ENCODE results near the gene RGS16. TPM values are rescaled to one million over a fixed set of nuclear protein-coding genes. Genes with fewer than 3 reads are reported as not detected.
"Not testable (repeated sequence)": the region's sequence is repeated elsewhere in the genome, so short reads cannot be mapped to it uniquely, and the experiment has no call there.

RGS16 gene
- total RNA-seq, 5 donors from 2014 or later (not counting 1 experiment from before 2014, with no cell fraction given), result 2.9 to 15.6 (median 4.6) TPM

DNA sequence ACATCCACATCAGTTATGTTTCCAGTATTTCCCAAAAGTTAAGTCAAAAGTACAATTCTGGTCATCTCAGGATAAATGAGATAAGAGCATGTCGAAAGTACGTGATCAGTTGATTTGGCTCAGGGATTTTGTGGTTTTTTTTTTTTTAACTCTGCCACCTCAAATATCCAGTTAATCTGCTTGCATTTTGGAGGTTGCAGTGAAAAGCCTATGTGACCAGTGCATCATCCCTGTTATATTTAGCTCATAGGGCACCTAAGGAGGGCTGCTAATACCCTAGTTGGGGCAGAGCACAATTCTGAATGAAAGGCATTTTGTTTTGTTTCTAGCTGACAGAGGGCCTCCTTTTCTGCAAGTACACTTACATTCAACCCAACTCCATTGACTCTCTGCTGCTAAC, 31.7 kb upstream of the RGS16 start:
- ChIA-PET CTCF (no interaction called here), POLR2A (no interaction called here)
- H3K36me3 Mint-ChIP-seq, result no peaks in the 10 kb centered on the region
- no peak overlapping the region for H3K4me3 Mint-ChIP-seq
- peaks cover 13 to 20% (median 18%) of the 10 kb centered on the region in 3 donors for H3K4me1 Mint-ChIP-seq
- no peak overlapping the region for H3K4me3 ChIP-seq (ENCODE audit: control insufficient read depth in 1 of 2, extremely low read depth in 1 of 2, low read length in 1 of 2)
- H3K9me3 ChIP-seq, result no peaks in the 10 kb centered on the region
- no peak overlapping the region for H3K27ac Mint-ChIP-seq
- H3K27ac ChIP-seq (ENCODE audit: low read length), result no peak overlapping the region
- no CpG with 5 or more reads among the region's 2 CpGs for WGBS (ENCODE audit: insufficient coverage)
- H3K27me3 ChIP-seq (replicated peaks in 1 of 2; ENCODE audit: control insufficient read depth in 2 of 2, extremely low read depth in 1 of 2, insufficient read depth in 2 of 2, low read length in 1 of 2), result peaks cover 2 to 10% of the 10 kb centered on the region in 2 experiments
- no peaks in the 10 kb centered on the region for H3K36me3 ChIP-seq (ENCODE audit: control insufficient read depth in 2 of 2, extremely low read depth in 1 of 2, insufficient read depth in 1 of 2, low read length in 1 of 2)
- peaks cover 1 to 4% of the 10 kb centered on the region in 2 donors for H3K27me3 Mint-ChIP-seq
- no peak for DNase-seq
- no peak for ATAC-seq (replicated peaks in 1 of 4)
- peaks cover 0 to 2% of the 10 kb centered on the region in 2 experiments for H3K4me1 ChIP-seq (ENCODE audit: control insufficient read depth in 1 of 2, extremely low read depth in 1 of 2, insufficient read depth in 2 of 2, low read length in 2 of 2)
- no peaks in the 10 kb centered on the region for H3K9me3 Mint-ChIP-seq

DNA sequence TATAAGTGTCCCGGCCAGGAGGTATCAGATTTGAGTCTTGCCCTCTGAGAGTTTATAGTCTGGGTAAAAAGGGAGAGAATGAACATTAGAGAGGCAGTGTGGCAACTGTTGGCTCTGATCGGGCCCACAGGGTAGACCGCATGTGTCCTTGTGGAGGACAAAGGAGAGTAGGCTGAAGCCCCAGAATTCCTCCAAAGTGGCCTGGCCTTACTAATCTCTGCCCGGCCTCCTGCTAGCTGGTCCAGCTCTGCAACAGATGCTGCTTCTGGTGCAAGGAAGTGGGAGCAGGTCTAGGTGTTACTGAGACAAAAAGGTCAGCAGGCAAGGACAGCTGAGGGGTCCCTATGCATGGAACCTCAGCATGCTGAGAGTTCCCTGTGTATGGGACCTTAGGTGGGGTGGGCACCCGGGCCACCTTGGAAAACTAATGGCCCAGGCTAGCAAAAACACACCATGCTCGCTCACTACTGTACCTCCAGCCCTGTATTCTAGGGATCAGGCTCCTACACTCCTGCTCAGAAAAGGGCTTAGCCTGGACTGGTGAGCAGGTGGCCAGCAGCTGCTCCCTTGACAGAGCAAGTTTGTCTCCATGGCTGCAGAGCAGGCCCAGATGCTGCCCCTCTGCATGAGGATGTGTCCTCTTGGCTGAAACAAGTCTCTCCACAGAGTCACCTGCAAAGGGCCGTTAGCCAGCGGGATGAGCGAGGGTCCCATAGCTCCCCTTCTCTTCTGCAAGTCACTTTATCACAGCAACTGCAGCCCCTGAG, 30.3 kb upstream of the RGS16 start:
- WGBS (ENCODE audit: insufficient coverage), result 100% methylated on average over 9 of the region's 9 CpGs
- Mint-ChIP-seq H3K4me3 (no peak overlapping the region), H3K4me1 (peaks cover 27 to 34% (median 31%) of the 10 kb centered on the region in 3 donors), H3K27me3 (peaks cover 1 to 4% of the 10 kb centered on the region in 2 donors), H3K27ac (no peak overlapping the region), H3K36me3 (no peaks in the 10 kb centered on the region), H3K9me3 (no peaks in the 10 kb centered on the region)
- Histone ChIP-seq H3K4me3 (ENCODE audit: control insufficient read depth in 1 of 2, extremely low read depth in 1 of 2, low read length in 1 of 2) (no peak overlapping the region), H3K36me3 (ENCODE audit: control insufficient read depth in 2 of 2, extremely low read depth in 1 of 2, insufficient read depth in 1 of 2, low read length in 1 of 2) (no peaks in the 10 kb centered on the region), H3K27me3 (replicated peaks in 1 of 2; ENCODE audit: control insufficient read depth in 2 of 2, extremely low read depth in 1 of 2, insufficient read depth in 2 of 2, low read length in 1 of 2) (peaks cover 2 to 10% of the 10 kb centered on the region in 2 experiments), H3K9me3 (no peaks in the 10 kb centered on the region), H3K4me1 (ENCODE audit: control insufficient read depth in 1 of 2, extremely low read depth in 1 of 2, insufficient read depth in 2 of 2, low read length in 2 of 2) (peaks cover 10 to 13% of the 10 kb centered on the region in 2 experiments), H3K27ac (ENCODE audit: low read length) (no peak overlapping the region)
- ChIA-PET POLR2A (no interaction called here), CTCF (interaction anchor here in 1 of 2 donors (0.7 kb wide), 1 partner anchor 196 kb away, joined by 3 read pairs; no protein-coding TSS in a partner anchor)
- ATAC-seq (replicated peaks in 1 of 4) (no peak), DNase-seq (no peak)

DNA sequence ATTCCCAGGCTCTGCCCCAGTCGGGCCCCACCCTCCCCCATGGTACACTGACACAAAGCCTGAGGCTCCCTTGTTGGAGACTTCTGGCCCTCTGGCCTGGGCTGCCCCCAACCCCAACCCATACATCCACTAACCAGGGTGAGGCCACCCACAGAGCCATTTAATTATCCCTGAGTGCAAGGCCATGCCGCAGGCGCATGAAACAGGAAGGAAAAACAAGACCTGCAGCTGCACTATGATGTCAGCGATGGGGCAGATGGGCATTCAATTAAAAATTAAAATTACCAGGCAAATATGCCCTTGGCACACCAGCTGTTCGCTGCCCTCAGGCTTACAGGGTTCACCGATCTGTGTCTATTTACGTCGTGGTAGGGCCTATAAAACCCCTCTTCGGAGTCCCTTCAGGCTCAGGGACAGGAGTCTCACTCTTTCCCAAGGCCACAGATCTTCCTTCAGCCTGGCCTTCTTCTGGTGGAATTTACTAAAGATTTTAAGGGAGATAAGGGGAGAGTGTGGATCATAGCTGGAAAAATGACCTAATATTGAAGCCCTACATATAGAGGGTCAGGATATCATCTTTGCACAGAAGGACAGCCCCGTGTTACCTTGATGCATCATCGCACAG, 29.6 kb upstream of the RGS16 start:
- peaks cover 13 to 15% of the 10 kb centered on the region in 2 experiments for H3K4me1 ChIP-seq (ENCODE audit: control insufficient read depth in 1 of 2, extremely low read depth in 1 of 2, insufficient read depth in 2 of 2, low read length in 2 of 2)
- CTCF ChIA-PET, result interaction anchor here in 1 of 2 donors (0.7 kb wide), 1 partner anchor 197 kb away, joined by 3 read pairs; no protein-coding TSS in a partner anchor
- Mint-ChIP-seq H3K4me3 (no peak overlapping the region), H3K27ac (no peak overlapping the region), H3K27me3 (peaks cover 1 to 4% of the 10 kb centered on the region in 2 donors), H3K9me3 (no peaks in the 10 kb centered on the region), H3K36me3 (no peaks in the 10 kb centered on the region), H3K4me1 (peaks cover 32 to 39% (median 38%) of the 10 kb centered on the region in 3 donors)
- peaks cover 2 to 10% of the 10 kb centered on the region in 2 experiments for H3K27me3 ChIP-seq (replicated peaks in 1 of 2; ENCODE audit: control insufficient read depth in 2 of 2, extremely low read depth in 1 of 2, insufficient read depth in 2 of 2, low read length in 1 of 2)
- H3K36me3 ChIP-seq (ENCODE audit: control insufficient read depth in 2 of 2, extremely low read depth in 1 of 2, insufficient read depth in 1 of 2, low read length in 1 of 2), result no peaks in the 10 kb centered on the region
- POLR2A ChIA-PET, result no interaction called here
- no peaks in the 10 kb centered on the region for H3K9me3 ChIP-seq
- no peak overlapping the region for H3K4me3 ChIP-seq (ENCODE audit: control insufficient read depth in 1 of 2, extremely low read depth in 1 of 2, low read length in 1 of 2)
- H3K27ac ChIP-seq (ENCODE audit: low read length), result no peak overlapping the region
- no peak for ATAC-seq (replicated peaks in 1 of 4)
- no peak for DNase-seq
- WGBS (ENCODE audit: insufficient coverage), result 94% methylated on average over 10 of the region's 11 CpGs

DNA sequence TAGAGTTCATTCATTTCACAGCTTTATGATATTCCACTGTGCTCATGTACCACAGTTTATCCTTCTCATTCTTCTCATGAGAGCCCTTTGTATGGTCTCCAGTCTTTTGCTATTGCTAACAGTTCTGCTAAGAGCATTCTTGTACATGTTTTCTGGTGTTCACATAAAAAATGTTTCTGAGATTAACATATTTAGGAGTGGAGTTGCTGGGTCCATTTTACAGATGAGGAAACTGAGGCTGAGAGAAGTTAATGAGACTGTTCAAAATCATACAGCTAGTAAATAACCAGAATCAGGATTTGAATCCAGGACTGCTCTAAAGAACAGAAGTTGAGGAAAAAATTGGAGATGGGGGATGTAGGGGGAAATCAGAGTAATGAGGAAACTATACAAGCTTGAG, 28.8 kb upstream of the RGS16 start:
- H3K27ac Mint-ChIP-seq, result no peak overlapping the region
- peaks cover 32 to 39% (median 38%) of the 10 kb centered on the region in 3 donors for H3K4me1 Mint-ChIP-seq
- H3K36me3 Mint-ChIP-seq, result no peaks in the 10 kb centered on the region
- H3K9me3 Mint-ChIP-seq, result no peaks in the 10 kb centered on the region
- Histone ChIP-seq H3K4me3 (ENCODE audit: control insufficient read depth in 1 of 2, extremely low read depth in 1 of 2, low read length in 1 of 2) (no peak overlapping the region), H3K27me3 (replicated peaks in 1 of 2; ENCODE audit: control insufficient read depth in 2 of 2, extremely low read depth in 1 of 2, insufficient read depth in 2 of 2, low read length in 1 of 2) (peaks cover 2 to 10% of the 10 kb centered on the region in 2 experiments), H3K4me1 (ENCODE audit: control insufficient read depth in 1 of 2, extremely low read depth in 1 of 2, insufficient read depth in 2 of 2, low read length in 2 of 2) (peaks cover 13 to 15% of the 10 kb centered on the region in 2 experiments), H3K27ac (ENCODE audit: low read length) (no peak overlapping the region), H3K9me3 (no peaks in the 10 kb centered on the region), H3K36me3 (ENCODE audit: control insufficient read depth in 2 of 2, extremely low read depth in 1 of 2, insufficient read depth in 1 of 2, low read length in 1 of 2) (no peaks in the 10 kb centered on the region)
- H3K27me3 Mint-ChIP-seq, result peaks cover 1 to 4% of the 10 kb centered on the region in 2 donors
- peak overlapping the region in 1 of 3 donors; percentile 72 for H3K4me3 Mint-ChIP-seq
- ChIA-PET CTCF (no interaction called here), POLR2A (interaction anchor here in 1 of 2 donors (0.6 kb wide), 1 partner anchor 126 kb away, joined by 7 read pairs; no protein-coding TSS in a partner anchor)
- ATAC-seq (replicated peaks in 1 of 4) (no peak), DNase-seq (no peak)

DNA sequence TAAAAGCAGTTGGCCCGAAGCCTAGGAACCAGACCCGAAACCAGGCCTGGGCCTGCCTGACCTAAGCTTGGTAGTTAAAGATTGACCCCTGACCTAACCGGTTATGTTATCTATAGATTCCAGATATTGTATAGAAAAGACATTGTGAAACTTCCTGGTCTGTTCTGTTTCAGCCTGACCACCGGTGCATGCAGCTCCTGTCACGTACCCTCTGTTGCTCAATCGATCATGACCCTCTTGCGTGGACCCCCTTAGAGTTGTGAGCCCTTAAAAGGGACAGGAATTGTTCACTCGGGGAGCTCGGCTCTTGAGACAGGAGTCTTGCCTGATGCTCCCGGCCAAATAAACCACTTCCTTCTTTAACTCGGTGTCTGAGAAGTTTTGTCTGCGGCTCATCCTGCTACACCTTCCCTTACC, 28.3 kb upstream of the RGS16 start:
- H3K36me3 Mint-ChIP-seq; H3K4me3 ChIP-seq (ENCODE audit: control insufficient read depth in 1 of 2, extremely low read depth in 1 of 2, low read length in 1 of 2); H3K27me3 ChIP-seq (replicated peaks in 1 of 2; ENCODE audit: control insufficient read depth in 2 of 2, extremely low read depth in 1 of 2, insufficient read depth in 2 of 2, low read length in 1 of 2); H3K9me3 Mint-ChIP-seq; H3K36me3 ChIP-seq (ENCODE audit: control insufficient read depth in 2 of 2, extremely low read depth in 1 of 2, insufficient read depth in 1 of 2, low read length in 1 of 2); H3K27ac ChIP-seq (ENCODE audit: low read length); H3K9me3 ChIP-seq; CTCF ChIA-PET; H3K27me3 Mint-ChIP-seq; DNase-seq: not testable (repeated sequence)
- Mint-ChIP-seq H3K4me3 (peak overlapping the region in 2 of 3 donors; percentile 51 to 72), H3K27ac (peak overlapping the region in 1 of 2 donors; percentile 16), H3K4me1 (peaks cover 32 to 39% (median 38%) of the 10 kb centered on the region in 3 donors)
- WGBS (ENCODE audit: insufficient coverage), result 35% methylated on average over 4 of the region's 12 CpGs
- ATAC-seq (replicated peaks in 1 of 4), result peak in 1 of 4 experiments; percentile 37
- POLR2A ChIA-PET, result interaction anchor here in 1 of 2 donors (0.6 kb wide), 1 partner anchor 125 kb away, joined by 7 read pairs; no protein-coding TSS in a partner anchor
- H3K4me1 ChIP-seq (ENCODE audit: control insufficient read depth in 1 of 2, extremely low read depth in 1 of 2, insufficient read depth in 2 of 2, low read length in 2 of 2), result peaks cover 13 to 15% of the 10 kb centered on the region in 2 experiments

DNA sequence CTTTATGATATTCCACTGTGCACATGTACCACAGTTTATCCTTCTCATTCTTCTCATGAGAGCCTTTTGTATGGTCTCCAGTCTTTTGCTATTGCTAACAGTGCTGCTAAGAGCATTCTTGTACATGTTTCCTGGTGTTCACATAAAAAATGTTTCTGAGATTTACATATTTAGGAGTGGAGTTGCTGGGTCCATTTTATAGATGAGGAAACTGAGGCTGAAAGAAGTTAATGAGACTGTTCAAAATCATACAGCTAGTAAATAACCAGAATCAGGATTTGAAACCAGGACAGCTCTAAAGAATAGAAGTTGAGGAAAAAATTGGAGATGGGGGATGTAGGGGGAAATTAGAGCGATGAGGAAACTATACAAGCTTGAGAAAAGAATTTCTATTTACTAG, 27.8 kb upstream of the RGS16 start:
- Mint-ChIP-seq H3K36me3 (no peaks in the 10 kb centered on the region), H3K4me1 (peaks cover 32 to 39% (median 38%) of the 10 kb centered on the region in 3 donors)

More for the DNA sequence above, 27.8 kb upstream of the RGS16 start:
- peaks cover 0 to 1% of the 10 kb centered on the region in 2 donors for H3K27me3 Mint-ChIP-seq
- no peak overlapping the region for H3K27ac Mint-ChIP-seq
- Histone ChIP-seq H3K9me3 (no peaks in the 10 kb centered on the region), H3K36me3 (ENCODE audit: control insufficient read depth in 2 of 2, extremely low read depth in 1 of 2, insufficient read depth in 1 of 2, low read length in 1 of 2) (no peaks in the 10 kb centered on the region), H3K27ac (ENCODE audit: low read length) (no peak overlapping the region), H3K4me1 (ENCODE audit: control insufficient read depth in 1 of 2, extremely low read depth in 1 of 2, insufficient read depth in 2 of 2, low read length in 2 of 2) (peaks cover 13 to 15% of the 10 kb centered on the region in 2 experiments), H3K4me3 (ENCODE audit: control insufficient read depth in 1 of 2, extremely low read depth in 1 of 2, low read length in 1 of 2) (no peak overlapping the region), H3K27me3 (replicated peaks in 1 of 2; ENCODE audit: control insufficient read depth in 2 of 2, extremely low read depth in 1 of 2, insufficient read depth in 2 of 2, low read length in 1 of 2) (peaks cover 0 to 10% of the 10 kb centered on the region in 2 experiments)
- WGBS (ENCODE audit: insufficient coverage), result no CpG with 5 or more reads among the region's 1 CpG
- CTCF ChIA-PET, result interaction anchor here in 1 of 2 donors (0.6 kb wide), 1 partner anchor 120 kb away, joined by 3 read pairs; no protein-coding TSS in a partner anchor
- no peaks in the 10 kb centered on the region for H3K9me3 Mint-ChIP-seq
- no peak for ATAC-seq (replicated peaks in 1 of 4)
- H3K4me3 Mint-ChIP-seq, result peak overlapping the region in 1 of 3 donors; percentile 72
- POLR2A ChIA-PET, result no interaction called here
- DNase-seq, result no peak
